Parathyroid adenoma (tissue), 2 donors: ENCODE data around the gene HPDL.

Experiments
- H2AFZ ChIP-seq: fragments of 300-600 bp; sonication (generic); one replicate; pipeline ENCODE4 v1.7.0; 2017; ENCODE audit warnings: antibody characterized with exemption, mild to moderate bottlenecking
- H3K27ac ChIP-seq: fragments of 300-600 bp; sonication (generic); one replicate; pipeline ENCODE4 v1.7.0; 2017
- H3K27me3 ChIP-seq: fragments of 300-600 bp; sonication (generic); one replicate; pipeline ENCODE4 v1.7.0; 2017; ENCODE audit warnings: low read length; ENCODE audit not compliant: control insufficient read depth, insufficient read depth
- H3K36me3 ChIP-seq: fragments of 300-600 bp; sonication (generic); one replicate; pipeline ENCODE4 v1.7.0; 2017; ENCODE audit warnings: low read length; ENCODE audit not compliant: control insufficient read depth, insufficient read depth
- H3K4me1 ChIP-seq: fragments of 300-600 bp; sonication (generic); one replicate; pipeline ENCODE4 v1.7.0; 2017; ENCODE audit warnings: control low read depth
- H3K4me2 ChIP-seq: fragments of 300-600 bp; sonication (generic); one replicate; pipeline ENCODE4 v1.7.0; 2017; ENCODE audit warnings: low read length
- H3K4me3 ChIP-seq: fragments of 300-600 bp; sonication (generic); one replicate; pipeline ENCODE4 v1.7.0; 2017; ENCODE audit warnings: low read depth, low read length
- H3K79me2 ChIP-seq: fragments of 300-600 bp; sonication (generic); one replicate; pipeline ENCODE4 v1.7.0; 2017; ENCODE audit warnings: control low read depth
- H3K9ac ChIP-seq: fragments of 300-600 bp; sonication (generic); one replicate; pipeline ENCODE4 v1.7.0; 2017; ENCODE audit warnings: mild to moderate bottlenecking
- H3K9me3 ChIP-seq: fragments of 300-600 bp; sonication (generic); one replicate; pipeline ENCODE4 v1.7.0; 2017; ENCODE audit warnings: low read length; ENCODE audit not compliant: control insufficient read depth
- CTCF ChIP-seq: fragments of 300-600 bp; sonication (generic); IDR thresholded peaks from one replicate; pipeline ENCODE4 v1.7.0; 2017; ENCODE audit warnings: antibody characterized with exemption, mild to moderate bottlenecking
- donor health status: primary hyperparathyroidism.

Gene HPDL

DNA sequence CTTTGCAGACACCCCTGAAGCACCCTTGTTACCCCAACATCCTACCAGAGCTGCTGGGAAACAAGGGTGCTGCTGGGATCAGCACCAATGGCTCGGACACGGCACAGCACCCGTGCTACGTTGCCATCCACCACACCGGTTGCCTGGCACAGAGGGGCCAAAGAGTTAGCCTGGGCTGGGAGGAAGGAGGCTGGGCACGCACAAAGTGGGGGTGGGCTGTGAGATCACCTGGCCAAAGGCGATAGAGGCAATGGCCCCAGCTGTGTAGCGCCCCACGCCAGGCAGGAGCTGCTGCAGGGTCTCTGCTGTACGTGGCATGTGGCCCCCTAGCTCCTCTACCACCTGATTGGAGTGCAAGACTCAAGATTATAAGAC lies 5.6 kb downstream of the HPDL start:
- no peaks in the 10 kb centered on the region for H3K4me1 ChIP-seq
- no peak overlapping the region for H3K4me3 ChIP-seq
- H3K4me2 ChIP-seq: no peak overlapping the region
- H3K9me3 ChIP-seq: no peaks in the 10 kb centered on the region
- no peaks in the 10 kb centered on the region for H3K36me3 ChIP-seq
- no peaks in the 10 kb centered on the region for H3K79me2 ChIP-seq
- no peak overlapping the region for H3K9ac ChIP-seq
- no peak for TF ChIP-seq CTCF
- no peaks in the 10 kb centered on the region for H3K27me3 ChIP-seq
- H3K27ac ChIP-seq: no peak overlapping the region
- H2AFZ ChIP-seq: no peak overlapping the region

DNA sequence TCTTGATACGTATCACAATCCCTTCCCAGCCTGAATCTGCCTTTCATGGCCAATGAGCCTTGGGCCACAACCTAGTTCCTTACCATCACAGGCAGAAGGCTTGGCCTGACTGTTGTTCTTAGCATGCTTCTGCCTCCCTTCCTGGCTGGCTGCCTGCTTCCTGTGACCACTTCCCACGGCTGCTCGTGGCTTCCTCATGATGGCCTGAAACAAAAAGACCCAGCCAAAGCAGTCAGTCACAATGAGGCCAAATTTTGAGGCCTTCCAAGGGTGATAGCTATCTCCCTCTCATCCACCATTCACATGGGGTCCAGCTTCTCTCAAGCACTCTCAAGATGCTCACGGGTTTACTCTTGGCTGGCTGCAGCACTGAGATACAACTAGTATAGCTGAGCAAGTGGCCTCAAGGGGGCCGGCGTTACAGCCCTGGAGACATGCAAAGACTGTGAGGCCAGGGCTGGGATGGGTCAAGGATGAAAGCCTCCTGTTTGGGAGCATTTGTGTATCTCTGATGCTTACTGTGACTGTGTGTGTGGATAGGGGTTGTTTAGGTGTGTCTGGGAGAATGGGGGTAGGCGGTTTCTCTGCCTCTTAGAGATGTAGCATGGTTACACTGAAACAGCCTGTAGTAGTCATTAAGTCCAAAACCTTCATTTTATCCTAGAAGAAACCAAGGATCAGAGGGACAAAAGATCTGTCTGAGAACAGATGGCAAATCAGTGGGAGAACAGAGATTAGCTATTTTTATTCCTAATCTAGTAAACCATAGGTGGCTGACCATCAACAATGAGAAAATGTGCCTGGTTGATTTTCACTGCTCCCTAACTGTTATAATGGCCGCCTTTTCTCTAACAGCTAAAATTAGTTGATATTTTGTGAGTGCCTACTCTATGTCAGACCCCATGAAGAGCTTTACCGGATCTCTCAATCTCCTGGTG lies 7.9 kb downstream of the HPDL start:
- no peak overlapping the region for H3K27ac ChIP-seq
- no peaks in the 10 kb centered on the region for H3K27me3 ChIP-seq
- H3K9ac ChIP-seq: no peak overlapping the region
- no peak for TF ChIP-seq CTCF
- H3K4me2 ChIP-seq: no peak overlapping the region
- H3K4me3 ChIP-seq: no peak overlapping the region
- no peak overlapping the region for H2AFZ ChIP-seq
- no peaks in the 10 kb centered on the region for H3K79me2 ChIP-seq
- no peaks in the 10 kb centered on the region for H3K4me1 ChIP-seq
- no peaks in the 10 kb centered on the region for H3K36me3 ChIP-seq
- no peaks in the 10 kb centered on the region for H3K9me3 ChIP-seq

DNA sequence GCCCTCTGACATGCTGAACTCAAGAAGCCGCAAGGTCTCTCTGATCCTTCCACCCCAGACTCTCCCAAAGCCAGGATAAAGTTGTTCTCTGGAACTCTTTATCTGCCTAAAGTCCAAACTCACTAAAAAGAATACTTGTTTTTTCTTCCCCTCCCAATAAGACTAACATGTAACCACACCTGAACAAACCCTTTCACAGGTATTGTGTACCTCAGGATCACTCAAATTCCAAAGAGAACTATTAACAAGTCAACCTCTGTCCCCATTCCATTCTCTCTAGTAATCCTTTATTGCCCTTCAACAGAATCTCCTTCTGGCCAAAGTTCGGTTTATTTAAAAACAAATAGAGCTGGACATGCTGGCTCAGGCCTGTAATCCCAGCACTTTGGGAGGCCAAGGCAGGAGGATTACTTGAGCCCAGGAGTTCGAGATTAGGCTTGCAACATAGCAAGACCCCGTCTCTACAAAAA lies 9.2 kb downstream of the HPDL start:
- no peak overlapping the region for H2AFZ ChIP-seq
- H3K27ac ChIP-seq: no peak overlapping the region
- no peak for TF ChIP-seq CTCF
- no peaks in the 10 kb centered on the region for H3K27me3 ChIP-seq
- H3K79me2 ChIP-seq: no peaks in the 10 kb centered on the region
- H3K36me3 ChIP-seq: no peaks in the 10 kb centered on the region
- no peak overlapping the region for H3K4me2 ChIP-seq
- peaks cover 1% of the 10 kb centered on the region for H3K4me1 ChIP-seq
- H3K4me3 ChIP-seq: no peak overlapping the region
- no peaks in the 10 kb centered on the region for H3K9me3 ChIP-seq
- no peak overlapping the region for H3K9ac ChIP-seq

- no peak overlapping the region for H3K4me3 ChIP-seq
- TF ChIP-seq CTCF: no peak
- no peaks in the 10 kb centered on the region for H3K27me3 ChIP-seq
Observed at GRCh38 chr1:45337630-45338325, 11.1 kb downstream of the HPDL start.

More at GRCh38 chr1:45337630-45338325, 11.1 kb downstream of the HPDL start:
- no peak overlapping the region for H3K4me2 ChIP-seq
- no peak overlapping the region for H3K9ac ChIP-seq
- H2AFZ ChIP-seq: no peak overlapping the region
- H3K36me3 ChIP-seq: no peaks in the 10 kb centered on the region
- peaks cover 4% of the 10 kb centered on the region for H3K4me1 ChIP-seq
- no peak overlapping the region for H3K27ac ChIP-seq
- H3K9me3 ChIP-seq: no peaks in the 10 kb centered on the region
- peaks cover 2% of the 10 kb centered on the region for H3K79me2 ChIP-seq
